Mammary epithelial cell (primary cell): ENCODE results near the gene MTMR10.

Experiments used
- CTCF ChIP-seq, 2 donors: IDR thresholded peaks in 1 of 2; conservative IDR thresholded peaks in 1 of 2; 2 replicates each; pipeline ENCODE4 v1.5.1; 2011 to 2012; ENCODE audit warnings: inconsistent platforms in 2 of 2, low read length in 2 of 2, mild to moderate bottlenecking in 2 of 2, control low read depth in 1 of 2, low read depth in 1 of 2; ENCODE audit not compliant: insufficient read depth in 1 of 2; ENCODE audit errors: extremely low read depth in 1 of 2
- EZH2 ChIP-seq: IDR thresholded peaks from 2 replicates; pipeline ENCODE4 v1.6.1; 2012; ENCODE audit warnings: low read length, inconsistent platforms, borderline replicate concordance

GRCh38 chr15:30974112-30974511, 17.3 kb downstream of the MTMR10 start:
- TF ChIP-seq CTCF (conservative IDR thresholded peaks at IDR 0.05 in 1 of 2, IDR thresholded peaks at IDR 0.05 in 1 of 2; ENCODE audit: extremely low read depth in 1 of 2, insufficient read depth in 1 of 2, low read depth in 1 of 2, low read length in 2 of 2), result no peak
- no peak for TF ChIP-seq EZH2
